ENCODE data around the gene PRG2. TPM values are rescaled to one million over a fixed set of nuclear protein-coding genes. Genes with fewer than 3 reads are reported as not detected.

The PRG2 gene
- total RNA-seq, 1 experiment from 2014 or later, result 0.57 TPM

GRCh38 chr11:57345555-57346211, 44.8 kb downstream of the PRG2 start:
- ChIA-PET POLR2A (no interaction called here), CTCF (interaction anchor here (0.5 to 3.0 kb wide), 70 partner anchors 8 to 1534 kb away, joined by 3 to 59 read pairs (median 5); partner anchors contain the start of genes CTNND1, PRG3, RTN4RL2 and SERPING1)
- TF ChIP-seq ETV6 (CRISPR knock-in tag; IDR thresholded peaks at IDR 0.05) (0 out of 2 replicates have a peak, but pooled peaks have one; percentile 25), MYBL2 (CRISPR knock-in tag; IDR thresholded peaks at IDR 0.05) (no peak), GTF2I (CRISPR knock-in tag; conservative IDR thresholded peaks at IDR 0.05) (no peak), MXD4 (CRISPR knock-in tag; IDR thresholded peaks at IDR 0.05; ENCODE audit: borderline replicate concordance) (no peak), ATF3 (CRISPR knock-in tag; conservative IDR thresholded peaks at IDR 0.05) (no peak), TEAD1 (CRISPR knock-in tag; IDR thresholded peaks at IDR 0.05) (no peak)
- TF ChIP-seq, protein P1, sequence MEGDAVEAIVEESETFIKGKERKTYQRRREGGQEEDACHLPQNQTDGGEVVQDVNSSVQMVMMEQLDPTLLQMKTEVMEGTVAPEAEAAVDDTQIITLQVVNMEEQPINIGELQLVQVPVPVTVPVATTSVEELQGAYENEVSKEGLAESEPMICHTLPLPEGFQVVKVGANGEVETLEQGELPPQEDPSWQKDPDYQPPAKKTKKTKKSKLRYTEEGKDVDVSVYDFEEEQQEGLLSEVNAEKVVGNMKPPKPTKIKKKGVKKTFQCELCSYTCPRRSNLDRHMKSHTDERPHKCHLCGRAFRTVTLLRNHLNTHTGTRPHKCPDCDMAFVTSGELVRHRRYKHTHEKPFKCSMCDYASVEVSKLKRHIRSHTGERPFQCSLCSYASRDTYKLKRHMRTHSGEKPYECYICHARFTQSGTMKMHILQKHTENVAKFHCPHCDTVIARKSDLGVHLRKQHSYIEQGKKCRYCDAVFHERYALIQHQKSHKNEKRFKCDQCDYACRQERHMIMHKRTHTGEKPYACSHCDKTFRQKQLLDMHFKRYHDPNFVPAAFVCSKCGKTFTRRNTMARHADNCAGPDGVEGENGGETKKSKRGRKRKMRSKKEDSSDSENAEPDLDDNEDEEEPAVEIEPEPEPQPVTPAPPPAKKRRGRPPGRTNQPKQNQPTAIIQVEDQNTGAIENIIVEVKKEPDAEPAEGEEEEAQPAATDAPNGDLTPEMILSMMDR (IDR thresholded peaks at IDR 0.05), result peak; percentile 89
- TF ChIP-seq, protein P2, sequence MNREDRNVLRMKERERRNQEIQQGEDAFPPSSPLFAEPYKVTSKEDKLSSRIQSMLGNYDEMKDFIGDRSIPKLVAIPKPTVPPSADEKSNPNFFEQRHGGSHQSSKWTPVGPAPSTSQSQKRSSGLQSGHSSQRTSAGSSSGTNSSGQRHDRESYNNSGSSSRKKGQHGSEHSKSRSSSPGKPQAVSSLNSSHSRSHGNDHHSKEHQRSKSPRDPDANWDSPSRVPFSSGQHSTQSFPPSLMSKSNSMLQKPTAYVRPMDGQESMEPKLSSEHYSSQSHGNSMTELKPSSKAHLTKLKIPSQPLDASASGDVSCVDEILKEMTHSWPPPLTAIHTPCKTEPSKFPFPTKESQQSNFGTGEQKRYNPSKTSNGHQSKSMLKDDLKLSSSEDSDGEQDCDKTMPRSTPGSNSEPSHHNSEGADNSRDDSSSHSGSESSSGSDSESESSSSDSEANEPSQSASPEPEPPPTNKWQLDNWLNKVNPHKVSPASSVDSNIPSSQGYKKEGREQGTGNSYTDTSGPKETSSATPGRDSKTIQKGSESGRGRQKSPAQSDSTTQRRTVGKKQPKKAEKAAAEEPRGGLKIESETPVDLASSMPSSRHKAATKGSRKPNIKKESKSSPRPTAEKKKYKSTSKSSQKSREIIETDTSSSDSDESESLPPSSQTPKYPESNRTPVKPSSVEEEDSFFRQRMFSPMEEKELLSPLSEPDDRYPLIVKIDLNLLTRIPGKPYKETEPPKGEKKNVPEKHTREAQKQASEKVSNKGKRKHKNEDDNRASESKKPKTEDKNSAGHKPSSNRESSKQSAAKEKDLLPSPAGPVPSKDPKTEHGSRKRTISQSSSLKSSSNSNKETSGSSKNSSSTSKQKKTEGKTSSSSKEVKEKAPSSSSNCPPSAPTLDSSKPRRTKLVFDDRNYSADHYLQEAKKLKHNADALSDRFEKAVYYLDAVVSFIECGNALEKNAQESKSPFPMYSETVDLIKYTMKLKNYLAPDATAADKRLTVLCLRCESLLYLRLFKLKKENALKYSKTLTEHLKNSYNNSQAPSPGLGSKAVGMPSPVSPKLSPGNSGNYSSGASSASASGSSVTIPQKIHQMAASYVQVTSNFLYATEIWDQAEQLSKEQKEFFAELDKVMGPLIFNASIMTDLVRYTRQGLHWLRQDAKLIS (CRISPR knock-in tag; IDR thresholded peaks at IDR 0.05; ENCODE audit: borderline replicate concordance), result no peak
- TF ChIP-seq, protein P3, sequence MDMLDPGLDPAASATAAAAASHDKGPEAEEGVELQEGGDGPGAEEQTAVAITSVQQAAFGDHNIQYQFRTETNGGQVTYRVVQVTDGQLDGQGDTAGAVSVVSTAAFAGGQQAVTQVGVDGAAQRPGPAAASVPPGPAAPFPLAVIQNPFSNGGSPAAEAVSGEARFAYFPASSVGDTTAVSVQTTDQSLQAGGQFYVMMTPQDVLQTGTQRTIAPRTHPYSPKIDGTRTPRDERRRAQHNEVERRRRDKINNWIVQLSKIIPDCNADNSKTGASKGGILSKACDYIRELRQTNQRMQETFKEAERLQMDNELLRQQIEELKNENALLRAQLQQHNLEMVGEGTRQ (CRISPR knock-in tag; IDR thresholded peaks at IDR 0.05), result peak; percentile 47
- TF ChIP-seq, protein P4, sequence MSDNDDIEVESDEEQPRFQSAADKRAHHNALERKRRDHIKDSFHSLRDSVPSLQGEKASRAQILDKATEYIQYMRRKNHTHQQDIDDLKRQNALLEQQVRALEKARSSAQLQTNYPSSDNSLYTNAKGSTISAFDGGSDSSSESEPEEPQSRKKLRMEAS (CRISPR knock-in tag; IDR thresholded peaks at IDR 0.05), result peak; percentile 81
- Mint-ChIP-seq H3K9me3 (no peaks in the 10 kb centered on the region), H3K4me3 (peak overlapping the region; percentile 24; the same call in 1 of the 2 replicates), H3K27me3 (ENCODE audit: low read depth) (peaks cover 16% of the 10 kb centered on the region), H3K4me1 (peaks cover 29% of the 10 kb centered on the region), H3K36me3 (no peaks in the 10 kb centered on the region), H3K27ac (no peak overlapping the region)
- DNase-seq (ENCODE audit: low spot score), result peak; percentile 89
- ATAC-seq, result peak; percentile 70

DNA sequence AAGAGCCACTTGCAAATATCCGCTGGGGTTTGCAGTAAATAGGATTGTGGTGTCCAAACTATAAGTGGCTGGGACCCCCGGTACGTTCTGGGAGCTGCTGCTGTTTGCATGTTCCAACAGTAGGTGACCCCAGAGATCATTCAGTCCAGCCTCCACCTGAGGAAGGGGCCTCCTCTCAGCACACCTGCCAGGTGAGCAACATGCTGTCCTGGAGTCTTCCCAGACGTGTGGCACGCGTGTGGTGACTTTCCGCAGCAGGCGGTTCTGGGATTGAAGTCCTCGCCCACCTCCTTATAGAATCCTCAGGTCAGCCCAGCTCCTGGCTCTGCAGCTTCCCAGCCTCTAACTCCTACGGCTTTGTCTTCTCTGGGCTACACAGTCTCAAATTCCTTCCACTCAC, 45.6 kb downstream of the PRG2 start:
- CTCF ChIA-PET, result interaction anchor here (0.7 to 3.0 kb wide), 10 partner anchors 9 to 941 kb away, joined by 4 to 59 read pairs (median 14); partner anchors contain the start of genes PRG3, SSRP1 and UBE2L6
- TF ChIP-seq CREB1 (CRISPR knock-in tag; IDR thresholded peaks at IDR 0.05), result no peak
- TF ChIP-seq SP1 (CRISPR knock-in tag; conservative IDR thresholded peaks at IDR 0.05), result no peak

DNA sequence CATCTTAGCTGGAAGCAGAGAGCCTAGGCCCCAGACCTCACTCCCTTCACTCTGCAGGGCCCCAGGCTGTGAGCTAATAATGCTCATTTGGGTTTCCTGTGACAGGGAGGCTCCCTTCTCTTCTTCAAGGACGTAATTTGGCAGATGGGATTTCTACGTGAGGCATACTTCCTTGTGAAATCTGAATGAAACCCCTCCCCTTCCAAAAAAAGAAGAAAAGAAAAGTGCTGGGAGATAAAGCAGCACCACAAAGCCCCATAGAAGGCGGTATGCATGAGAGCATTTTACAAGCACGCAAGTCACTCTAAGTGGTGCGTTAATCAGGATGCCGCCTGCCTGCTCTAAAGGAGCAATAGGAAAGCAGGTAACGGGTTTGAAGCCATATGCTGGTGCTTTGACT, 46.6 kb downstream of the PRG2 start:
- ATAC-seq, result no peak
- TF ChIP-seq RELA (CRISPR knock-in tag; IDR thresholded peaks at IDR 0.05; ENCODE audit: borderline replicate concordance) (no peak), KAT7 (CRISPR knock-in tag; IDR thresholded peaks at IDR 0.05; ENCODE audit: borderline replicate concordance) (no peak), ZNF396 (CRISPR knock-in tag; IDR thresholded peaks at IDR 0.05; ENCODE audit: borderline replicate concordance) (no peak), FOXP1 (CRISPR knock-in tag; IDR thresholded peaks at IDR 0.05; ENCODE audit: borderline replicate concordance) (no peak), CREM (CRISPR knock-in tag; IDR thresholded peaks at IDR 0.05) (no peak), TEAD4 (CRISPR knock-in tag; IDR thresholded peaks at IDR 0.05) (no peak), NFATC4 (CRISPR knock-in tag; IDR thresholded peaks at IDR 0.05) (no peak), E2F5 (CRISPR knock-in tag; IDR thresholded peaks at IDR 0.05) (no peak)
- TF ChIP-seq, protein P5, sequence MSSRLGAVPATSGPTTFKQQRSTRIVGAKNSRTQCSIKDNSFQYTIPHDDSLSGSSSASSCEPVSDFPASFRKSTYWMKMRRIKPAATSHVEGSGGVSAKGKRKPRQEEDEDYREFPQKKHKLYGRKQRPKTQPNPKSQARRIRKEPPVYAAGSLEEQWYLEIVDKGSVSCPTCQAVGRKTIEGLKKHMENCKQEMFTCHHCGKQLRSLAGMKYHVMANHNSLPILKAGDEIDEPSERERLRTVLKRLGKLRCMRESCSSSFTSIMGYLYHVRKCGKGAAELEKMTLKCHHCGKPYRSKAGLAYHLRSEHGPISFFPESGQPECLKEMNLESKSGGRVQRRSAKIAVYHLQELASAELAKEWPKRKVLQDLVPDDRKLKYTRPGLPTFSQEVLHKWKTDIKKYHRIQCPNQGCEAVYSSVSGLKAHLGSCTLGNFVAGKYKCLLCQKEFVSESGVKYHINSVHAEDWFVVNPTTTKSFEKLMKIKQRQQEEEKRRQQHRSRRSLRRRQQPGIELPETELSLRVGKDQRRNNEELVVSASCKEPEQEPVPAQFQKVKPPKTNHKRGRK (CRISPR knock-in tag; IDR thresholded peaks at IDR 0.05; ENCODE audit: borderline replicate concordance), result no peak

More for the DNA sequence above, 45.6 kb downstream of the PRG2 start:
- Mint-ChIP-seq H3K9me3 (no peaks in the 10 kb centered on the region), H3K36me3 (no peaks in the 10 kb centered on the region), H3K27me3 (ENCODE audit: low read depth) (peaks cover 22% of the 10 kb centered on the region), H3K4me1 (peaks cover 33% of the 10 kb centered on the region), H3K4me3 (no peak overlapping the region), H3K27ac (no peak overlapping the region)
- DNase-seq (ENCODE audit: low spot score), result no peak
- ATAC-seq, result no peak
- POLR2A ChIA-PET, result no interaction called here

More for the DNA sequence above, 46.6 kb downstream of the PRG2 start:
- POLR2A ChIA-PET, result interaction anchor here (0.6 kb wide), 1 partner anchor 116 kb away, joined by 6 read pairs; no protein-coding TSS in a partner anchor
- H3K4me3 Mint-ChIP-seq, result no peak overlapping the region
- no peaks in the 10 kb centered on the region for H3K36me3 Mint-ChIP-seq
- CTCF ChIA-PET, result interaction anchor here (0.9 to 1.4 kb wide), 6 partner anchors 18 to 149 kb away, joined by 3 to 9 read pairs (median 4); partner anchors contain the start of gene RTN4RL2
- DNase-seq (ENCODE audit: low spot score), result no peak
- peaks cover 25% of the 10 kb centered on the region for H3K27me3 Mint-ChIP-seq (ENCODE audit: low read depth)
- no peak overlapping the region for H3K27ac Mint-ChIP-seq
- no peaks in the 10 kb centered on the region for H3K9me3 Mint-ChIP-seq
- H3K4me1 Mint-ChIP-seq, result peaks cover 42% of the 10 kb centered on the region

Data from WTC11 (cell line).